Neuronal stem cell (in vitro differentiated cells): ENCODE data around the gene CITED1.

Experiments used
- DNase-seq: peaks from one replicate; pipeline ENCODE4 v3.0.0-alpha.2; 2013; ENCODE audit warnings: low spot score
- H2AFZ ChIP-seq: one replicate; pipeline ENCODE4 v1.6.1; 2013; ENCODE audit warnings: mild to moderate bottlenecking, low read length, inconsistent platforms
- H2AK5ac ChIP-seq: 2 replicates; pipeline ENCODE4 v1.6.1; 2013; ENCODE audit warnings: low read depth, mild to moderate bottlenecking, inconsistent platforms, low read length, moderate library complexity, mixed read lengths
- H2BK120ac ChIP-seq: 2 replicates; pipeline ENCODE4 v1.6.1; 2013; ENCODE audit warnings: low read depth, mild to moderate bottlenecking, inconsistent platforms, low read length, moderate library complexity, mixed read lengths
- H2BK12ac ChIP-seq: one replicate; pipeline ENCODE4 v1.6.1; 2013; ENCODE audit warnings: low read length, inconsistent platforms
- H2BK15ac ChIP-seq: 2 replicates; pipeline ENCODE4 v1.6.1; 2013; ENCODE audit warnings: mild to moderate bottlenecking, low read length, inconsistent platforms, mixed read lengths
- H2BK5ac ChIP-seq: one replicate; pipeline ENCODE4 v1.6.1; 2013; ENCODE audit warnings: inconsistent platforms, mild to moderate bottlenecking, low read length, moderate library complexity
- H3K14ac ChIP-seq: one replicate; pipeline ENCODE4 v1.6.1; 2013; ENCODE audit warnings: low read length, inconsistent platforms
- H3K18ac ChIP-seq: 2 replicates; pipeline ENCODE4 v1.6.1; 2013; ENCODE audit warnings: low read length, inconsistent platforms
- H3K23ac ChIP-seq: 2 replicates; pipeline ENCODE4 v1.6.1; 2013; ENCODE audit warnings: low read depth, mild to moderate bottlenecking, mixed read lengths, low read length, inconsistent platforms; ENCODE audit not compliant: poor library complexity
- H3K27ac ChIP-seq: replicated peaks from 3 replicates; pipeline ENCODE4 v1.5.1; 2013; ENCODE audit warnings: low read length, inconsistent platforms
- H3K27me3 ChIP-seq, 3 experiments: 2 replicates each; pipeline ENCODE4 v1.6.1; 2013; ENCODE audit warnings: low read length in 3 of 3, mild to moderate bottlenecking in 2 of 3, inconsistent platforms in 1 of 3, low read depth in 1 of 3, mixed read lengths in 1 of 3, moderate library complexity in 1 of 3; ENCODE audit not compliant: control insufficient read depth in 3 of 3, insufficient read depth in 3 of 3
- H3K36me3 ChIP-seq, 2 donors: replicated peaks in 1 of 2; 2 replicates each; pipeline ENCODE4 v1.6.1; 2013; ENCODE audit warnings: low read length in 2 of 2; ENCODE audit not compliant: control insufficient read depth in 2 of 2, insufficient read depth in 2 of 2
- H3K4ac ChIP-seq: 2 replicates; pipeline ENCODE4 v1.6.1; 2013; ENCODE audit warnings: inconsistent platforms, mild to moderate bottlenecking, low read length, moderate library complexity
- H3K4me1 ChIP-seq, 2 donors: 1 replicate in 1 of 2; 2 replicates in 1 of 2; pipeline ENCODE4 v1.6.1; 2013; ENCODE audit warnings: low read length in 2 of 2, low read depth in 1 of 2; ENCODE audit not compliant: control insufficient read depth in 2 of 2, insufficient read depth in 1 of 2
- H3K4me2 ChIP-seq: one replicate; pipeline ENCODE4 v1.6.1; 2013; ENCODE audit warnings: mild to moderate bottlenecking, low read length, inconsistent platforms; ENCODE audit not compliant: insufficient read depth, poor library complexity, severe bottlenecking
- H3K4me3 ChIP-seq, 2 donors: 2 replicates each; pipeline ENCODE4 v1.5.1; 2013; ENCODE audit warnings: low read length in 2 of 2, mild to moderate bottlenecking in 2 of 2, inconsistent platforms in 1 of 2, moderate library complexity in 1 of 2
- H3K79me1 ChIP-seq: one replicate; pipeline ENCODE4 v1.6.1; 2013; ENCODE audit warnings: low read depth, mild to moderate bottlenecking, inconsistent platforms, low read length, moderate library complexity
- H3K9ac ChIP-seq: one replicate; pipeline ENCODE4 v1.6.1; 2013; ENCODE audit warnings: mild to moderate bottlenecking, low read depth, low read length, inconsistent platforms; ENCODE audit not compliant: poor library complexity
- H3K9me3 ChIP-seq, 2 donors: replicated peaks in 1 of 2; 2 replicates each; pipeline versions ENCODE3 to v1.6.1; 2013; ENCODE audit warnings: low read length in 2 of 2, mild to moderate bottlenecking in 2 of 2, inconsistent platforms in 1 of 2, low read depth in 1 of 2, mixed read lengths in 1 of 2, moderate library complexity in 1 of 2; ENCODE audit not compliant: control insufficient read depth in 2 of 2, insufficient read depth in 1 of 2
- H4K8ac ChIP-seq: one replicate; pipeline ENCODE4 v1.6.1; 2013; ENCODE audit warnings: low read depth, mild to moderate bottlenecking, inconsistent platforms, low read length, moderate library complexity
- H4K91ac ChIP-seq: one replicate; pipeline ENCODE4 v1.6.1; 2013; ENCODE audit warnings: low read length, low read depth, mild to moderate bottlenecking, inconsistent platforms; ENCODE audit not compliant: poor library complexity
- WGBS, 2 donors: extraction: QIAGEN DNeasy Blood & Tissue Kit; methylation state at CpG; one replicate each; pipeline ENCODE4 v1.1.7; 2013; ENCODE audit warnings: missing lambda C conversion rate in 2 of 2, mixed read lengths in 1 of 2; ENCODE audit not compliant: insufficient read length in 2 of 2, insufficient replicate concordance in 1 of 2; ENCODE audit errors: extremely low coverage in 2 of 2; 5-methylcytosine and 5-hydroxymethylcytosine counted together

CITED1 gene

GRCh38 chrX:72295745-72296144, 10.0 kb downstream of the CITED1 start:
- Histone ChIP-seq H3K27me3 (peaks cover 0 to 25% (median 0%) of the 10 kb centered on the region in 3 experiments), H3K23ac (no peak overlapping the region), H2AFZ (no peak overlapping the region), H3K4me3 (no peak overlapping the region), H3K4me1 (no peaks in the 10 kb centered on the region), H2BK120ac (no peak overlapping the region), H4K91ac (no peak overlapping the region), H3K4me2 (no peak overlapping the region), H2BK5ac (no peak overlapping the region), H4K8ac (no peak overlapping the region), H3K79me1 (no peaks in the 10 kb centered on the region), H3K36me3 (no peaks in the 10 kb centered on the region), H2BK12ac (no peak overlapping the region), H3K18ac (no peak overlapping the region), H2AK5ac (no peak overlapping the region), H2BK15ac (no peak overlapping the region), H3K4ac (no peak overlapping the region), H3K14ac (no peak overlapping the region), H3K9ac (no peak overlapping the region), H3K27ac (no peak overlapping the region), H3K9me3 (no peaks in the 10 kb centered on the region)
- no peak for DNase-seq
- no CpG with 5 or more reads among the region's 5 CpGs for WGBS, 2 donors

- Histone ChIP-seq H3K36me3 (no peaks in the 10 kb centered on the region), H3K4me3 (no peak overlapping the region)
- no CpG with 5 or more reads among the region's 1 CpG for WGBS, 2 donors
Observed at GRCh38 chrX:72294497-72294896, 11.2 kb downstream of the CITED1 start.

GRCh38 chrX:72282302-72282701, 23.4 kb downstream of the CITED1 start:
- Histone ChIP-seq H3K79me1 (no peaks in the 10 kb centered on the region), H2AFZ (no peak overlapping the region), H3K27ac (no peak overlapping the region), H3K14ac (no peak overlapping the region), H2BK12ac (no peak overlapping the region), H3K4me2 (no peak overlapping the region), H3K4ac (no peak overlapping the region), H2BK120ac (no peak overlapping the region), H3K9me3 (no peaks in the 10 kb centered on the region), H3K4me3 (no peak overlapping the region), H2AK5ac (no peak overlapping the region), H4K91ac (no peak overlapping the region), H3K18ac (no peak overlapping the region), H3K23ac (no peak overlapping the region), H3K4me1 (peaks cover 5 to 7% of the 10 kb centered on the region in 2 donors), H4K8ac (no peak overlapping the region), H3K36me3 (no peaks in the 10 kb centered on the region), H2BK15ac (no peak overlapping the region), H3K27me3 (peaks cover 0 to 5% (median 0%) of the 10 kb centered on the region in 3 experiments), H3K9ac (no peak overlapping the region), H2BK5ac (no peak overlapping the region)
- no CpG with 5 or more reads among the region's 1 CpG for WGBS, 2 donors
- no peak for DNase-seq

More at GRCh38 chrX:72294497-72294896, 11.2 kb downstream of the CITED1 start:
- H2AFZ ChIP-seq: no peak overlapping the region
- no peak overlapping the region for H3K4ac ChIP-seq
- no peaks in the 10 kb centered on the region for H3K79me1 ChIP-seq
- H2AK5ac ChIP-seq: no peak overlapping the region
- H4K91ac ChIP-seq: no peak overlapping the region
- H3K14ac ChIP-seq: no peak overlapping the region
- DNase-seq: no peak
- no peak overlapping the region for H2BK120ac ChIP-seq
- no peaks in the 10 kb centered on the region for H3K9me3 ChIP-seq
- H3K9ac ChIP-seq: no peak overlapping the region
- peaks cover 0 to 16% (median 0%) of the 10 kb centered on the region in 3 experiments for H3K27me3 ChIP-seq
- H4K8ac ChIP-seq: no peak overlapping the region
- no peak overlapping the region for H3K23ac ChIP-seq
- no peak overlapping the region for H3K27ac ChIP-seq
- H2BK5ac ChIP-seq: no peak overlapping the region
- no peak overlapping the region for H3K4me2 ChIP-seq
- H3K4me1 ChIP-seq: no peaks in the 10 kb centered on the region
- H3K18ac ChIP-seq: no peak overlapping the region
- H2BK12ac ChIP-seq: no peak overlapping the region
- H2BK15ac ChIP-seq: no peak overlapping the region

GRCh38 chrX:72280321-72280845, 25.3 kb downstream of the CITED1 start:
- Histone ChIP-seq H2AK5ac (no peak overlapping the region), H3K4me3 (no peak overlapping the region), H3K79me1 (no peaks in the 10 kb centered on the region), H4K91ac (no peak overlapping the region), H3K9me3 (no peaks in the 10 kb centered on the region), H3K4me2 (no peak overlapping the region), H3K18ac (no peak overlapping the region), H3K27me3 (peaks cover 0 to 5% (median 0%) of the 10 kb centered on the region in 3 experiments), H2BK15ac (no peak overlapping the region), H3K27ac (no peak overlapping the region), H3K4me1 (peaks cover 7 to 12% of the 10 kb centered on the region in 2 donors), H3K4ac (no peak overlapping the region), H4K8ac (no peak overlapping the region), H2BK12ac (no peak overlapping the region), H3K36me3 (peaks cover 3 to 11% of the 10 kb centered on the region in 2 donors), H2BK120ac (no peak overlapping the region), H3K9ac (no peak overlapping the region), H2AFZ (peak overlapping the region; percentile 74), H2BK5ac (no peak overlapping the region), H3K23ac (no peak overlapping the region), H3K14ac (no peak overlapping the region)
- WGBS, 2 donors: no CpG with 5 or more reads among the region's 5 CpGs
- no peak for DNase-seq
